ENCODE results near the gene CIZ1. TPM values are rescaled to one million over a fixed set of nuclear protein-coding genes. Genes with fewer than 3 reads are reported as not detected.

CIZ1 gene
- polyA plus RNA-seq, 1 of the 3 experiments (the other 2 are of a cell fraction) = 37.0 TPM

DNA sequence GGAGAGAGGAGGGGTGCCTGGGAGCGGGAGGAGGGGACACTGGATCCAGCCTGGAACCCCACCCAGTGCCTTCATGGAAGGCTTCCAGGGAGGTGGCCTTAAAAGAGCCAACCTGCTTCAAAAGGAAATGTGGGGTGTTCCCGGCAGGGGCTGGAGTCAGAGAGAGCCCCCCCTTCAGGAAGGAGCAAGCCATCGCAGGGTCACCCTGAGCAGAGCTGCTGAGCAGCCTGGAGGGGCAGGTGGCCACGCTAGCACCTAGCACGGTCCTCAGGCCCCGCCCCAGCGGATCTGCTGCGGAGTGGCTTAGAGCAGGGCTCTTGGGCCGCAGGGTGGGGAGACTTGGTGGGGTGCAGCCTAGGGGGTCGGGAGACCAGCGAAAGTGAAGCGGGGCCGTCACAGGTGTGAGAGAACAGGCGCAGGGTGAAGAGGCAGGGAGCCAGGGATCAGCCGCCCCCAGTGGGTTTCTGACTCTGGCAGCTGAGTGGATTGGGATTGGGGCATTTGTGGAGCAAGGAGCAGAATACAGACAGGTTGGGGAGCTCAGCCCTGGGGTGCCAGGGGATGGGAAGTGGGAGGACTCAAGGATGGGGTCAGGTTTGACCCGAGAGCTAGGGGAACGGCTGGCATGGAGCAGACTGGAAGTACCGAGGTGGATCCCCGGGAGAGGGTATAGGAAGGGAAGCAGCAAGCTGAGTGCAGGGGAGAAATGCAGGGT lies 40.6 kb downstream of the CIZ1 start:
- peak; percentile 64 for DNase-seq
- no peak overlapping the region for H3K9ac ChIP-seq
- TF ChIP-seq, protein P1, sequence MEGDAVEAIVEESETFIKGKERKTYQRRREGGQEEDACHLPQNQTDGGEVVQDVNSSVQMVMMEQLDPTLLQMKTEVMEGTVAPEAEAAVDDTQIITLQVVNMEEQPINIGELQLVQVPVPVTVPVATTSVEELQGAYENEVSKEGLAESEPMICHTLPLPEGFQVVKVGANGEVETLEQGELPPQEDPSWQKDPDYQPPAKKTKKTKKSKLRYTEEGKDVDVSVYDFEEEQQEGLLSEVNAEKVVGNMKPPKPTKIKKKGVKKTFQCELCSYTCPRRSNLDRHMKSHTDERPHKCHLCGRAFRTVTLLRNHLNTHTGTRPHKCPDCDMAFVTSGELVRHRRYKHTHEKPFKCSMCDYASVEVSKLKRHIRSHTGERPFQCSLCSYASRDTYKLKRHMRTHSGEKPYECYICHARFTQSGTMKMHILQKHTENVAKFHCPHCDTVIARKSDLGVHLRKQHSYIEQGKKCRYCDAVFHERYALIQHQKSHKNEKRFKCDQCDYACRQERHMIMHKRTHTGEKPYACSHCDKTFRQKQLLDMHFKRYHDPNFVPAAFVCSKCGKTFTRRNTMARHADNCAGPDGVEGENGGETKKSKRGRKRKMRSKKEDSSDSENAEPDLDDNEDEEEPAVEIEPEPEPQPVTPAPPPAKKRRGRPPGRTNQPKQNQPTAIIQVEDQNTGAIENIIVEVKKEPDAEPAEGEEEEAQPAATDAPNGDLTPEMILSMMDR (IDR thresholded peaks at IDR 0.05) = peak; percentile 44
- no peak for TF ChIP-seq RXRA (IDR thresholded peaks at IDR 0.05; ENCODE audit: borderline replicate concordance, low read depth)
- ChIA-PET POLR2A (no interaction called here), CTCF (interaction anchor here (0.9 to 4.4 kb wide), 3 partner anchors 33 to 103 kb away, joined by 3 to 20 read pairs (median 3); partner anchors contain the start of gene CIZ1)
- WGBS (ENCODE audit: low lambda C conversion rate) = 79% methylated on average over 17 of the region's 19 CpGs
- no peaks in the 10 kb centered on the region for H3K79me2 ChIP-seq (ENCODE audit: insufficient read depth)
- H3K4me2 ChIP-seq = no peak overlapping the region
- no peaks in the 10 kb centered on the region for H3K36me3 ChIP-seq (replicated peaks in 1 of 2; ENCODE audit: control insufficient read depth in 1 of 2, insufficient read depth in 2 of 2, low read length in 1 of 2)
- no peak overlapping the region for H2AFZ ChIP-seq (ENCODE audit: low read depth)
- no peaks in the 10 kb centered on the region for H3K9me3 ChIP-seq
- H3K4me3 ChIP-seq (ENCODE audit: low read depth in 2 of 2, low read length in 1 of 2) = no peak overlapping the region
- H3K27ac ChIP-seq (ENCODE audit: low read depth in 2 of 2, low read length in 1 of 2) = no peak overlapping the region
- no peaks in the 10 kb centered on the region for H3F3A ChIP-seq (replicated peaks; ENCODE audit: insufficient read depth)
- no peaks in the 10 kb centered on the region; a peak in 1 of 4 replicates for H3K4me1 ChIP-seq (ENCODE audit: control insufficient read depth in 1 of 2, insufficient read depth in 2 of 2, low read depth in 1 of 2, low read length in 1 of 2)
- H3K27me3 ChIP-seq (ENCODE audit: insufficient read depth) = no peaks in the 10 kb centered on the region
- H4K20me1 ChIP-seq (ENCODE audit: insufficient read depth) = no peaks in the 10 kb centered on the region
- no peaks in the 10 kb centered on the region for H3K9me2 ChIP-seq

DNA sequence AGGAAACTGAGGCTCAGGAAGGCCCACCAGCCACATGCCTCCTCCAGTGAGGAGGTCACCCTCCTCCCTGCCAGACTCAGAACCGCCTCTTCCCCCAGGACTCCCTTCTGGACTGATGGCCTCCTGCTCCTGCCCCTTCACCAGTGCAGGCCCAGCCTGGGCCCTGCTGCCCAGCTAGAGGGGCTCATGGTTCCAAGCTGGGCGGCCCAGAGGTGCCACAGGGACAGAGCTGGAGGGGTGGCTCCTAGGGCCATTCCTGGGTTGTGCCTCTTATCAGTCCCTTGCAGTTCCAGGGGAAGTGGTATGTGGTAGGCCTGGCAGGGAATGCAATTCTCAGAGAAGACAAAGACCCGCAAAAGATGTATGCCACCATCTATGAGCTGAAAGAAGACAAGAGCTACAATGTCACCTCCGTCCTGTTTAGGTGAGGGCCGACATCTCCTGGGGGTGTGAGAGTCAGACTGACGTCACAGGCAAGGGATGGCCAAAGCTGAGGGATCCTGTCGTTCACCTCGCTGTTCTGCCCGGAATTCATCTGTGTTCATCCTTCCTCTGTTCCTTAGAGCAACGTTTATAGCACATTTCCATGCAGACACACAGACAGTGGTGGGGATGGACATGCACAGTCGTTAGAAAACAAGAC lies 41.3 kb downstream of the CIZ1 start:
- 80% methylated on average over 11 of the region's 11 CpGs for WGBS (ENCODE audit: low lambda C conversion rate)
- no peaks in the 10 kb centered on the region; a peak in 1 of 4 replicates for H3K4me1 ChIP-seq (ENCODE audit: control insufficient read depth in 1 of 2, insufficient read depth in 2 of 2, low read depth in 1 of 2, low read length in 1 of 2)
- H3K27ac ChIP-seq (ENCODE audit: low read depth in 2 of 2, low read length in 1 of 2) = no peak overlapping the region
- H4K20me1 ChIP-seq (ENCODE audit: insufficient read depth) = no peaks in the 10 kb centered on the region
- H3F3A ChIP-seq (replicated peaks; ENCODE audit: insufficient read depth) = no peaks in the 10 kb centered on the region
- no peaks in the 10 kb centered on the region for H3K9me3 ChIP-seq
- H2AFZ ChIP-seq (ENCODE audit: low read depth) = no peak overlapping the region
- DNase-seq = no peak
- no peaks in the 10 kb centered on the region for H3K36me3 ChIP-seq (replicated peaks in 1 of 2; ENCODE audit: control insufficient read depth in 1 of 2, insufficient read depth in 2 of 2, low read length in 1 of 2)
- ChIA-PET POLR2A (no interaction called here), CTCF (interaction anchor here (1.0 to 4.4 kb wide), 2 partner anchors 33 to 41 kb away, joined by 3 to 20 read pairs; partner anchors contain the start of gene CIZ1)
- H3K4me3 ChIP-seq (ENCODE audit: low read depth in 2 of 2, low read length in 1 of 2) = no peak overlapping the region
- H3K79me2 ChIP-seq (ENCODE audit: insufficient read depth) = no peaks in the 10 kb centered on the region
- H3K9ac ChIP-seq = no peak overlapping the region
- no peaks in the 10 kb centered on the region for H3K9me2 ChIP-seq
- no peak overlapping the region for H3K4me2 ChIP-seq
- H3K27me3 ChIP-seq (ENCODE audit: insufficient read depth) = no peaks in the 10 kb centered on the region
- TF ChIP-seq RFX5 (IDR thresholded peaks at IDR 0.05; ENCODE audit: low read length) = no peak
- TF ChIP-seq POLR2AphosphoS5 (IDR thresholded peaks at IDR 0.05; ENCODE audit: low read depth, low read length) = no peak
- TF ChIP-seq, protein P2, sequence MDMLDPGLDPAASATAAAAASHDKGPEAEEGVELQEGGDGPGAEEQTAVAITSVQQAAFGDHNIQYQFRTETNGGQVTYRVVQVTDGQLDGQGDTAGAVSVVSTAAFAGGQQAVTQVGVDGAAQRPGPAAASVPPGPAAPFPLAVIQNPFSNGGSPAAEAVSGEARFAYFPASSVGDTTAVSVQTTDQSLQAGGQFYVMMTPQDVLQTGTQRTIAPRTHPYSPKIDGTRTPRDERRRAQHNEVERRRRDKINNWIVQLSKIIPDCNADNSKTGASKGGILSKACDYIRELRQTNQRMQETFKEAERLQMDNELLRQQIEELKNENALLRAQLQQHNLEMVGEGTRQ (IDR thresholded peaks at IDR 0.05; ENCODE audit: borderline replicate concordance, low read depth, low read length) = no peak
- TF ChIP-seq SMC3 (IDR thresholded peaks at IDR 0.05; ENCODE audit: low read depth, low read length) = no peak

Measured in SK-N-SH (cell line).